ENCODE measurements around the gene APPL1. TPM values are rescaled to one million over a fixed set of nuclear protein-coding genes. Genes with fewer than 3 reads are reported as not detected.

APPL1 gene
- total and polyA plus RNA-seq, 9 of the 15 experiments (the other 6 are each of a cell fraction or from before 2014, with no cell fraction given): 2.8 to 12.3 (median 7.1) TPM

- TF ChIP-seq TCF7L2 (IDR thresholded peaks at IDR 0.05; ENCODE audit: low read depth, low read length): no peak
- peak; percentile 25; the same call in 1 of the 2 replicates for TF ChIP-seq PKNOX1 (IDR thresholded peaks at IDR 0.05)
- no peak for TF ChIP-seq MTA1 (IDR thresholded peaks at IDR 0.05; ENCODE audit: borderline replicate concordance)
- TF ChIP-seq ZNF407 (IDR thresholded peaks at IDR 0.05; ENCODE audit: low read depth): no peak
Measured at GRCh38 chr3:57252404-57252803, 24.9 kb downstream of the APPL1 start (continued).

Data from K562 (cell line).